Choroid plexus epithelial cell (primary cell): ENCODE measurements around the gene CA5A.

Source experiments
- DNase-seq: peaks from one replicate; pipeline ENCODE4 v3.0.0-alpha.2; 2010; ENCODE audit warnings: low read depth
- H3K4me3 ChIP-seq: 2 replicates; pipeline ENCODE4 v1.5.1; 2011; ENCODE audit warnings: low read depth, mild to moderate bottlenecking, control low read depth, low read length, moderate library complexity
- CTCF ChIP-seq: conservative IDR thresholded peaks from 2 replicates; pipeline ENCODE4 v1.5.1; 2011; ENCODE audit warnings: low read depth, mild to moderate bottlenecking, control low read depth, inconsistent platforms, low read length, moderate library complexity

Gene CA5A

GRCh38 chr16:87851141-87851587 lies 85.2 kb downstream of the CA5A start:
- no peak for TF ChIP-seq CTCF
- no peak for DNase-seq
- H3K4me3 ChIP-seq = no peak overlapping the region

- H3K4me3 ChIP-seq = no peak overlapping the region
- peak; percentile 93 for TF ChIP-seq CTCF
- peak; percentile 52 for DNase-seq
Observed at GRCh38 chr16:87850009-87851006, 86.0 kb downstream of the CA5A start.

GRCh38 chr16:87849419-87850008 lies 86.8 kb downstream of the CA5A start:
- no peak for DNase-seq
- H3K4me3 ChIP-seq = no peak overlapping the region
- TF ChIP-seq CTCF = no peak

- no peak overlapping the region for H3K4me3 ChIP-seq
- no peak for TF ChIP-seq CTCF
- no peak for DNase-seq
Observed at GRCh38 chr16:87848676-87849345, 87.5 kb downstream of the CA5A start.

- DNase-seq = no peak
- no peak overlapping the region for H3K4me3 ChIP-seq
- no peak for TF ChIP-seq CTCF
Observed at GRCh38 chr16:87847785-87848675, 88.3 kb downstream of the CA5A start.

- no peak overlapping the region for H3K4me3 ChIP-seq
- no peak for DNase-seq
- TF ChIP-seq CTCF = no peak
Observed at GRCh38 chr16:87847467-87847784, 88.9 kb downstream of the CA5A start.
